Epidermal melanocyte (primary cell): ENCODE results near the gene DDC.

Source experiments
- DNase-seq: peaks from one replicate; pipeline ENCODE4 v3.0.0; 2011; ENCODE audit warnings: low spot score; ENCODE audit not compliant: insufficient read length

The DDC gene

GRCh38 chr7:50418086-50418515 lies 147.1 kb downstream of the DDC start:
- DNase-seq = peak; percentile 33

GRCh38 chr7:50416527-50417182 lies 148.6 kb downstream of the DDC start:
- DNase-seq = no peak

GRCh38 chr7:50415844-50416364 lies 149.3 kb downstream of the DDC start:
- no peak for DNase-seq

- no peak for DNase-seq
These were observed 151.6 kb downstream of the DDC start for GRCh38 chr7:50413561-50413960.

- no peak for DNase-seq
These were observed 152.2 kb downstream of the DDC start for GRCh38 chr7:50412973-50413372.

GRCh38 chr7:50411332-50411731 lies 153.9 kb downstream of the DDC start:
- no peak for DNase-seq

- DNase-seq = no peak
These were observed 155.1 kb downstream of the DDC start for GRCh38 chr7:50409856-50410745.
